ENCODE data around the gene CDH13.

DNA sequence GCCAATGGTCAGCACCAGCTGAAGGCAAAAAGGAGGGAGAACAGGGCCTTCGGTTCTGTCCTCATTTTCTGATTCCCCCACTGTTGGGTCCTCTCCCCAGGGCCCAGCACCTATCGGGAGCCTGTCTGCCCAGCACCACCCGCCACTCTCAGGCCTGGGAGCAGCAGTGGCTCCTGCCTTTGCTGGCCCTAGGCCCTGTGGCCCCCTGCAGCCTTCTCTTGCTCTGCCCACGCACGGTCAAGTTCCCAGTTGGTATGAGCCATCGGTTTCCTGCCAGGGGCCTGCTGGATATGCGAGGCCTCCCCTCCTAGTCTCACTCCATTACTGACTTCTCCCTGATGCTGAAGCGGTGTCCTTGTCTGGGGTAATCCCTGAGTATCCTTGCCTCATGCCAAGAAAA lies 1218.5 kb downstream of the CDH13 start:
- TF ChIP-seq, protein P1, sequence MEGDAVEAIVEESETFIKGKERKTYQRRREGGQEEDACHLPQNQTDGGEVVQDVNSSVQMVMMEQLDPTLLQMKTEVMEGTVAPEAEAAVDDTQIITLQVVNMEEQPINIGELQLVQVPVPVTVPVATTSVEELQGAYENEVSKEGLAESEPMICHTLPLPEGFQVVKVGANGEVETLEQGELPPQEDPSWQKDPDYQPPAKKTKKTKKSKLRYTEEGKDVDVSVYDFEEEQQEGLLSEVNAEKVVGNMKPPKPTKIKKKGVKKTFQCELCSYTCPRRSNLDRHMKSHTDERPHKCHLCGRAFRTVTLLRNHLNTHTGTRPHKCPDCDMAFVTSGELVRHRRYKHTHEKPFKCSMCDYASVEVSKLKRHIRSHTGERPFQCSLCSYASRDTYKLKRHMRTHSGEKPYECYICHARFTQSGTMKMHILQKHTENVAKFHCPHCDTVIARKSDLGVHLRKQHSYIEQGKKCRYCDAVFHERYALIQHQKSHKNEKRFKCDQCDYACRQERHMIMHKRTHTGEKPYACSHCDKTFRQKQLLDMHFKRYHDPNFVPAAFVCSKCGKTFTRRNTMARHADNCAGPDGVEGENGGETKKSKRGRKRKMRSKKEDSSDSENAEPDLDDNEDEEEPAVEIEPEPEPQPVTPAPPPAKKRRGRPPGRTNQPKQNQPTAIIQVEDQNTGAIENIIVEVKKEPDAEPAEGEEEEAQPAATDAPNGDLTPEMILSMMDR (IDR thresholded peaks at IDR 0.05), result no peak
- TF ChIP-seq POLR2A (IDR thresholded peaks at IDR 0.05), result no peak

All from Peyer's patch (tissue), 4 donors.